Measurements from ENCODE around the gene MAS1.
A peak's percentile ranks its signal among the peaks of the same experiment; 100 is the strongest.

Gene MAS1

DNA sequence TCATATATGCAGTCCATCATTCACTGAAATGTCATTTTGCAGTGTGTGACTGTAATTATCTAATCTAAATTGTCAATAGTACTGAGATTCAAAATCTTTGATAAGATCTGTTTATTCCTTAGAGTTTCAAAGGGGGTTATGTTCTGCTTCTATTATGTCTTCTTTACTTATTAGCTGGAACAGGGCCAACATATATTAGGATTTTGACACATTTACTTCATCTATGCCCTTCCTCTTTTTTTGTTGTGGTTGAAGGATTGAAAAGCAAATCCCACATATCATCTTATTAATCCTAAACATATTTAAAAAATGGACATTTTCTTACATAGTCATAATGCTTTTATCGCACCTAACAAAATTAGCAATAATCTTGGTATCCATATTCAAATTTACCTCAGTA, 30.3 kb upstream of the MAS1 start:
- TF ChIP-seq, protein P1, sequence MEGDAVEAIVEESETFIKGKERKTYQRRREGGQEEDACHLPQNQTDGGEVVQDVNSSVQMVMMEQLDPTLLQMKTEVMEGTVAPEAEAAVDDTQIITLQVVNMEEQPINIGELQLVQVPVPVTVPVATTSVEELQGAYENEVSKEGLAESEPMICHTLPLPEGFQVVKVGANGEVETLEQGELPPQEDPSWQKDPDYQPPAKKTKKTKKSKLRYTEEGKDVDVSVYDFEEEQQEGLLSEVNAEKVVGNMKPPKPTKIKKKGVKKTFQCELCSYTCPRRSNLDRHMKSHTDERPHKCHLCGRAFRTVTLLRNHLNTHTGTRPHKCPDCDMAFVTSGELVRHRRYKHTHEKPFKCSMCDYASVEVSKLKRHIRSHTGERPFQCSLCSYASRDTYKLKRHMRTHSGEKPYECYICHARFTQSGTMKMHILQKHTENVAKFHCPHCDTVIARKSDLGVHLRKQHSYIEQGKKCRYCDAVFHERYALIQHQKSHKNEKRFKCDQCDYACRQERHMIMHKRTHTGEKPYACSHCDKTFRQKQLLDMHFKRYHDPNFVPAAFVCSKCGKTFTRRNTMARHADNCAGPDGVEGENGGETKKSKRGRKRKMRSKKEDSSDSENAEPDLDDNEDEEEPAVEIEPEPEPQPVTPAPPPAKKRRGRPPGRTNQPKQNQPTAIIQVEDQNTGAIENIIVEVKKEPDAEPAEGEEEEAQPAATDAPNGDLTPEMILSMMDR (IDR thresholded peaks at IDR 0.05) = no peak

DNA sequence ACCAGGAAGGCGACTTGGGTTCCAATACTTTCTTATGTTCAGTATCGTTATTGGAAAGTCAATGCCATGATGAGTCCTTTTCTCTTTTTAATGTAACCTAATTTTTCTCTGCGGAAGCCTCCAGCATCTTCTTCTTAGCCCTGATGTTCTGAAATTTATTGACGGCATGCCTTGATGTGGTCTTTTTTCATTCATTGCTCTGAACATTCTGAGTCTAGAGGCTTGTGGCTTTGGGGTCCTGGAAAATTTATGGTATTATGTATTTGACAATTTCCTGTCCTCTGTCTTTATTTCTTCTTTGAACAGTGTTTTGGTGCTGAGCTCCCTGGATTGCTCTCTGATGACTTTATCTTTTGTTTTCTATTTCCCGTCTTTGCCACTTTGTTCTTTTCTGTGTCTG, 28.7 kb upstream of the MAS1 start:
- TF ChIP-seq, protein P1 (IDR thresholded peaks at IDR 0.05) = no peak

DNA sequence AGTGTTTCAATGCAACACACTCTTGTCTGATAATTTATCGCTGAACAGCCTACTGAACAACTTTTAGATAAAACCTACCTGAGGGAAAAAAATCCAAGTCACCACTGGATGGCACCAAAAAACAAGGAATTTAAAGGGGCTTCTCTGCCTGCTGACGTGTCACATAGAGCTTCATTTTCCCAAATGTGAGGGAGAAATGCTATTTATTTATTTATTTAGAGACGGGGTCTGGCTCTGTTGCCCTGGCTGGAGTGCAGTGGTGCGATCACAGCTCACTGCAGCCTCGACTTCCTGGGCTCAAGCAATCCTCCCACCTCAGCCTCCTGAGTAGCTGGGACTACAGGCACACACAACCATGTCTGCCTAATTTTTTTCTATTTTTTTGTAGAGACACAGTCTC, 27.4 kb upstream of the MAS1 start:
- TF ChIP-seq, protein P1 (IDR thresholded peaks at IDR 0.05) = peak; percentile 52; the same call in 1 of the 2 replicates

DNA sequence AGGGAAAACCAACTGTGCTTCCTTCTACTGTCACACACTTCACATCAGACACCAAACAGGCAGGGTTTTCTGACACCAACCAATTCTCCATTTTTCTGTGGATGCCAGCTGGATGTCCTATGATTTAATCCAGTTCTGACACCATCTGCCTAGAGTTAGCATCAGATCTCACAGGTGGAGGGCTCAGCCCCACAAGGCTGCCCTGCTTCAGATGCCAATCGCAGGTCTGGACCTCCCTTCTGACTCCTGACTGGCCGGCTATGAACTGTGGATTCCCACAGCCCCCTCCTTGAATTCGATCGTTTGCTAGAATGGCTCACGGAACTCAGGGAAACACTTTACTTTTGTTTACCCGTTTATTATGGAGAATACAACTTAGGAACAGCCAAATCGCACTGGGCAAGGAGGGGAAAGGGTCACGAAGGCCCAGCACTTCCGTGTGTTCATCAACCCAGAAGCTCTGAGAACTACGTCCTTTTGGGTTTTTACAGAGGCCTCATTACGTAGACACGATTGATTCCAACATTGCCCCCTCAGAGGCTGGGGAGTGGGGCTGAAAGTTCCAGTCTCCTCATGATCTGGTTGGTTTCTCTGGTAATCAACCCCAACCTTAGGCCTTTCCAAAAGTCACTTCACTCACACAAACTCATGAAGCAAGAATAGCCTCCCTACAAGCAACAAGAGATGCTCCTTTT, 25.4 kb upstream of the MAS1 start:
- TF ChIP-seq, protein P1 (IDR thresholded peaks at IDR 0.05) = no peak

DNA sequence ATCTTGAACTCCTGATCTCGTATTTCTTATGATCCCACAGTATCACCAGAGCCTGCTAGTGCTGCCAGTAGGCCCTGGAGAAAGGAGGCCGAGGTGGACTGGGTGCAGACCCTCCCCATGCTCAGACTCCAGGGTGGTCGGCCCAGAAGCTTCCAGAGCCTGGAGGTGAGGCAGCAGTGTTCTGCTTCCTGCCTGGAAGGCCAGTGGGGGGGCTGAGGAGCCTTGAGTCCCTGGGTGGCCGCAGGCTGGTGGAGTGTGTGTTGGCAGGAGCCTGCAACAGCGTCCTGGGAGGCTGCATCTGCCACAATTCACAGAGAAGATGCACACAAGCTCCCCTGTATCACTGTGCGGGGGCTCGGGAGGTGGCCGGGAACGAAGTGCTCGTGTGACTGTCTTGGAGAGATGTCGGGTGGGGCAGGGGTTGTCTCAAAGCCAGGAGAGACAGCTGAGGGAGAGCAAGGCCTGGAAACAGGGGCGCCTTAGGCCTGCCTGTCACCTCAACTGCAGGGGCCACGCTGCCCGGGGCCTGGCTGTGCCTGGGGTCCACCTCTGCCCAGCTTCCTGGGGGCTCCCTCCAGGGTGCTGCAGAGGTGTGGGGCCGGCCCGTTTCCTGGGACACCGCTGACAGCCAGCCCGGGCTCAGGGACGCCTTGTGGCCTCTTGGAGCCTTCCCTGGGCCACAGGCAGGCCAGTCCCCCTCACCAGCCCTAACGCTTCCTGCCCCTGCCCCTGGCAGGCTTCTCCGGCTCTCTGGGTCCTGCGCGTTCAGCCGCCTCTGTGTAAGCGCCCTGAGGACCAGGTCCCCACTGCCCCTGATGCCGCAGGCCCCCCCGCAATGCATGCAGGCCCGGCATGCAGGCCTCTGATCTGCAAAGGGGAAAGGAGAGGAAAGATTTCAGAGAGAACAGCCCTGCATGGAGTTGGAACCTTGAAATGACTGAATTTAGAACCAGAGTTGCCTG, 24.2 kb upstream of the MAS1 start:
- TF ChIP-seq, protein P1 (IDR thresholded peaks at IDR 0.05) = no peak

DNA sequence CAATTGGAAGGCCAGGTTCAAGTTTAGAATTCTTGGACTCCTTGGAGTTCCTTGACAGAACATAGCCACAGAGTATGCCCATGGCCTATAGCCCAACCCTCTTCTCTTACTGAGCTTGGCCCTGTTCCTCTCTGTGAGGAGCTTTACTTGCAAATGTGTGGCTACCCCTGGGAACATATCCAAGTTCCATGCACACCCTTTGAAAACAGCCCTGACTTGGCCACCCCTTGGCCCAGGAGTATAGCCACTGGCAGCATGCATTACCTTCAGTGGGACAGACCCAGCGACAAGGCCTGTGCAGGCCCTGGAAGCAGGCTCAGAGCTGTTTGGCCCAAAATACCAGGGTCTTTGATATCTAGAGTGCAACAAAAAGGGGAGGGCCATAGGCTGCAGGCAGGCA, 19.5 kb upstream of the MAS1 start:
- TF ChIP-seq, protein P1 (IDR thresholded peaks at IDR 0.05) = no peak

DNA sequence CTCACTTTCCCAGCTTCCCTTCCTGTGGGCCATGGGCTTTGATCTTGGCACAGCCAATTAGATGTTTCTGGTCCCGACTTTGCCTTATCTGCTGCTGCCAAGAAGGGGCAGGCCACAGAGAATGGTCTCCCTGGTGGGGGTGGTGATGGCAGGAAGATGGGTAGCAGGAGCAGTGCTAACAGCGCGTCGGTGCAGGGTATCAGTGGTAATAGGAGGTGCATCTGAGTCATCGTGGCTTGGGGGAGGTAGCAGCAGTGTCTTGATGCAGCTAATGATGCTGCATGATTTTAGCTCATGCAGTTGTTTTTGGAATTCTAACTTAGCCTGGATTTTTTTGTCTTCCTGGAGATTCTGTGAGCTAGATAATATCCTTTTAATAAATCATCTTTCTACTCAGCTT, 18.9 kb upstream of the MAS1 start:
- TF ChIP-seq, protein P1 (IDR thresholded peaks at IDR 0.05) = no peak

Measured in LNCAP (cell line).